Naive thymus-derived CD4-positive, alpha-beta T cell (primary cell): ENCODE measurements around the gene CCT2. TPM values are rescaled to one million over a fixed set of nuclear protein-coding genes. Genes with fewer than 3 reads are reported as not detected.
A peak's percentile ranks its signal among the peaks of the same experiment; 100 is the strongest.

ENCODE experiments used
- ATAC-seq: fragments of 150-1000 bp; cut with Tn5 transposase; 2 replicates; pipeline ENCODE4 v1.10.0; 2021; ENCODE audit warnings: mild to moderate bottlenecking, moderate library complexity
- CTCF ChIA-PET: fragments of 350-600 bp; sonication (Branson Sonifier 250); formaldehyde crosslinking; loops from one replicate; lab custom pipeline; 2021; ENCODE audit warnings: antibody characterized with exemption; lab: Charles Lee
- POLR2A ChIA-PET: fragments of 350-600 bp; sonication (Branson Sonifier 250); formaldehyde crosslinking; loops from one replicate; lab custom pipeline; 2021; ENCODE audit warnings: antibody characterized with exemption, inconsistent platforms; lab: Charles Lee
- DNase-seq, 9 donors: peaks; one replicate each; pipeline versions ENCODE4 v3.0.0 to v3.0.0-alpha.2; 2020 to 2022; ENCODE audit warnings: mixed read lengths in 1 of 9
- H3K27ac ChIP-seq: one replicate; pipeline ENCODE4 v1.7.0; 2013; ENCODE audit warnings: mild to moderate bottlenecking, low read depth, low read length, moderate library complexity
- H3K27me3 ChIP-seq, 2 donors: one replicate each; pipeline ENCODE4 v1.7.0; 2013; ENCODE audit warnings: low read length in 2 of 2, mild to moderate bottlenecking in 2 of 2, moderate library complexity in 2 of 2; ENCODE audit not compliant: control insufficient read depth in 2 of 2, insufficient read depth in 2 of 2
- H3K36me3 ChIP-seq, 3 experiments: 1 replicate in 2 of 3; 2 replicates in 1 of 3; pipeline ENCODE4 v1.7.0; 2013; ENCODE audit warnings: low read length in 3 of 3, mild to moderate bottlenecking in 3 of 3, moderate library complexity in 1 of 3; ENCODE audit not compliant: insufficient read depth in 3 of 3, control insufficient read depth in 2 of 3
- H3K4me1 ChIP-seq, 2 donors: one replicate each; pipeline ENCODE4 v1.7.0; 2013; ENCODE audit warnings: low read length in 2 of 2, mild to moderate bottlenecking in 2 of 2, moderate library complexity in 1 of 2; ENCODE audit not compliant: control insufficient read depth in 2 of 2, insufficient read depth in 2 of 2
- H3K4me3 ChIP-seq: 2 replicates; pipeline ENCODE4 v1.7.0; 2013; ENCODE audit warnings: mild to moderate bottlenecking, low read length
- H3K9me3 ChIP-seq, 3 experiments: 1 replicate in 2 of 3; 2 replicates in 1 of 3; pipeline ENCODE4 v1.7.0; 2013; ENCODE audit warnings: low read length in 3 of 3; ENCODE audit not compliant: control insufficient read depth in 2 of 3
- H3K27ac Mint-ChIP-seq, 9 donors: one replicate each; pipeline ENCODE4 v1.8.0; 2020 to 2022; ENCODE audit warnings: mixed read lengths in 9 of 9, mild to moderate bottlenecking in 8 of 9, moderate library complexity in 5 of 9, inconsistent platforms in 2 of 9
- H3K27me3 Mint-ChIP-seq, 5 donors: one replicate each; pipeline ENCODE4 v1.8.0; 2021 to 2022; ENCODE audit warnings: mixed read lengths in 5 of 5, mild to moderate bottlenecking in 1 of 5
- H3K36me3 Mint-ChIP-seq, 5 donors: one replicate each; pipeline ENCODE4 v1.8.0; 2020 to 2022; ENCODE audit warnings: mixed read lengths in 5 of 5, mild to moderate bottlenecking in 3 of 5, inconsistent platforms in 1 of 5
- H3K4me1 Mint-ChIP-seq, 7 donors: one replicate each; pipeline ENCODE4 v1.8.0; 2020 to 2022; ENCODE audit warnings: mixed read lengths in 7 of 7, mild to moderate bottlenecking in 3 of 7, inconsistent platforms in 1 of 7
- H3K4me3 Mint-ChIP-seq, 10 donors: one replicate each; pipeline ENCODE4 v1.8.0; 2020 to 2022; ENCODE audit warnings: mild to moderate bottlenecking in 10 of 10, mixed read lengths in 10 of 10, moderate library complexity in 6 of 10, inconsistent platforms in 2 of 10
- H3K9me3 Mint-ChIP-seq, 11 donors: one replicate each; pipeline ENCODE4 v1.8.0; 2020 to 2022; ENCODE audit warnings: mixed read lengths in 11 of 11, mild to moderate bottlenecking in 4 of 11, inconsistent platforms in 1 of 11, moderate library complexity in 1 of 11
- intact Hi-C, 2 donors: fragments of 100-400 bp; cut with micrococcal nuclease; formaldehyde crosslinking; loops; one replicate each; pipeline ENCODE4 v1.15.1; 2023
- polyA plus RNA-seq, 2 donors: library from polyadenylated mRNA; unstranded; fragments of 300-500 nt; fragmentation: Illumina TruSeq; gene quantifications; one replicate each; pipeline ENCODE4 v1.2.3, GENCODE V29; 2021
- total RNA-seq, 6 experiments: library from RNA in 5 of 6; stranded (reverse) in 5 of 6; gene quantifications; 1 replicate in 5 of 6; 2 replicates in 1 of 6; pipeline ENCODE4 v1.2.3 and lab custom pipeline; 2021 to 2026

Gene CCT2
- total and polyA plus RNA-seq, 7 experiments from 2014 or later = 106 to 200 (median 156) TPM

GRCh38 chr12:69550569-69551350, 34.5 kb upstream of the CCT2 start:
- Histone ChIP-seq H3K4me1 (no peaks in the 10 kb centered on the region), H3K9me3 (no peaks in the 10 kb centered on the region), H3K4me3 (no peak overlapping the region), H3K36me3 (no peaks in the 10 kb centered on the region), H3K27me3 (no peaks in the 10 kb centered on the region), H3K27ac (no peak overlapping the region)
- no peaks in the 10 kb centered on the region for H3K27me3 Mint-ChIP-seq
- intact Hi-C loops = no loop called here
- H3K9me3 Mint-ChIP-seq = peaks cover 0 to 2% (median 0%) of the 10 kb centered on the region in 11 donors
- H3K27ac Mint-ChIP-seq = peak overlapping the region in 1 of 9 donors; percentile 3
- H3K4me3 Mint-ChIP-seq = no peak overlapping the region
- peaks cover 0 to 17% (median 7%) of the 10 kb centered on the region in 5 donors for H3K36me3 Mint-ChIP-seq
- ChIA-PET CTCF (no interaction called here), POLR2A (no interaction called here)
- ATAC-seq (no peak), DNase-seq (no peak)
- peaks cover 0 to 21% (median 6%) of the 10 kb centered on the region in 7 donors for H3K4me1 Mint-ChIP-seq

- no peak overlapping the region for H3K27ac Mint-ChIP-seq
- Histone ChIP-seq H3K4me1 (no peaks in the 10 kb centered on the region), H3K27ac (no peak overlapping the region), H3K4me3 (no peak overlapping the region), H3K9me3 (no peaks in the 10 kb centered on the region), H3K36me3 (no peaks in the 10 kb centered on the region), H3K27me3 (no peaks in the 10 kb centered on the region)
- no peak for DNase-seq
- H3K27me3 Mint-ChIP-seq = no peaks in the 10 kb centered on the region
- no peak for ATAC-seq
- H3K4me3 Mint-ChIP-seq = no peak overlapping the region
- ChIA-PET POLR2A (no interaction called here), CTCF (interaction anchor here (0.8 kb wide), 1 partner anchor 17 kb away, joined by 3 read pairs; no protein-coding TSS in a partner anchor)
- H3K9me3 Mint-ChIP-seq = no peaks in the 10 kb centered on the region
- H3K4me1 Mint-ChIP-seq = peaks cover 0 to 24% (median 7%) of the 10 kb centered on the region in 7 donors
- intact Hi-C loops = no loop called here
- H3K36me3 Mint-ChIP-seq = peaks cover 0 to 8% (median 5%) of the 10 kb centered on the region in 5 donors
Observed at GRCh38 chr12:69553628-69554248, 31.5 kb upstream of the CCT2 start.

GRCh38 chr12:69555461-69555860, 29.8 kb upstream of the CCT2 start:
- no peak for DNase-seq
- POLR2A ChIA-PET = no interaction called here
- peaks cover 0 to 16% (median 0%) of the 10 kb centered on the region in 7 donors for H3K4me1 Mint-ChIP-seq

GRCh38 chr12:69556383-69556782, 28.9 kb upstream of the CCT2 start:
- peaks cover 0 to 1% (median 0%) of the 10 kb centered on the region in 5 donors for H3K36me3 Mint-ChIP-seq

More at GRCh38 chr12:69555461-69555860, 29.8 kb upstream of the CCT2 start:
- Mint-ChIP-seq H3K36me3 (peaks cover 0 to 3% (median 0%) of the 10 kb centered on the region in 5 donors), H3K27ac (no peak overlapping the region), H3K27me3 (no peaks in the 10 kb centered on the region), H3K9me3 (no peaks in the 10 kb centered on the region), H3K4me3 (no peak overlapping the region)
- Histone ChIP-seq H3K4me3 (no peak overlapping the region), H3K9me3 (no peaks in the 10 kb centered on the region), H3K4me1 (no peaks in the 10 kb centered on the region), H3K27me3 (no peaks in the 10 kb centered on the region), H3K36me3 (no peaks in the 10 kb centered on the region), H3K27ac (no peak overlapping the region)
- intact Hi-C loops = no loop called here
- CTCF ChIA-PET = no interaction called here
- ATAC-seq = no peak

GRCh38 chr12:69563166-69563762, 22.0 kb upstream of the CCT2 start:
- H3K27ac ChIP-seq = no peak overlapping the region
- H3K4me3 Mint-ChIP-seq = no peak overlapping the region
- ATAC-seq = no peak
- ChIA-PET POLR2A (interaction anchor here (0.7 kb wide), 1 partner anchor 9 kb away, joined by 3 read pairs; no protein-coding TSS in a partner anchor), CTCF (interaction anchor here (0.6 to 1.1 kb wide), 2 partner anchors 8 to 346 kb away, joined by 3 read pairs; no protein-coding TSS in a partner anchor)
- no peaks in the 10 kb centered on the region for H3K27me3 ChIP-seq
- no peaks in the 10 kb centered on the region for H3K9me3 ChIP-seq
- no peaks in the 10 kb centered on the region for H3K27me3 Mint-ChIP-seq
- peaks cover 0 to 18% (median 4%) of the 10 kb centered on the region in 7 donors for H3K4me1 Mint-ChIP-seq
- no peak overlapping the region for H3K27ac Mint-ChIP-seq
- H3K4me1 ChIP-seq = no peaks in the 10 kb centered on the region
- H3K9me3 Mint-ChIP-seq = no peaks in the 10 kb centered on the region
- H3K36me3 ChIP-seq = peaks cover 0 to 9% (median 0%) of the 10 kb centered on the region in 3 experiments
- intact Hi-C loops = loop anchor here in 1 of 2 donors (10.0 kb wide), 1 partner anchor 728 kb away; no protein-coding TSS in a partner anchor
- peaks cover 0 to 5% (median 0%) of the 10 kb centered on the region in 5 donors for H3K36me3 Mint-ChIP-seq
- no peak overlapping the region for H3K4me3 ChIP-seq
- no peak for DNase-seq

More at GRCh38 chr12:69556383-69556782, 28.9 kb upstream of the CCT2 start:
- Mint-ChIP-seq H3K4me1 (peaks cover 0 to 21% (median 0%) of the 10 kb centered on the region in 7 donors), H3K4me3 (no peak overlapping the region), H3K9me3 (no peaks in the 10 kb centered on the region), H3K27me3 (no peaks in the 10 kb centered on the region), H3K27ac (no peak overlapping the region)
- CTCF ChIA-PET = no interaction called here
- ATAC-seq = no peak
- DNase-seq = no peak
- Histone ChIP-seq H3K4me1 (no peaks in the 10 kb centered on the region), H3K27ac (no peak overlapping the region), H3K36me3 (no peaks in the 10 kb centered on the region), H3K9me3 (no peaks in the 10 kb centered on the region), H3K4me3 (no peak overlapping the region), H3K27me3 (no peaks in the 10 kb centered on the region)
- POLR2A ChIA-PET = no interaction called here
- intact Hi-C loops = no loop called here

GRCh38 chr12:69566603-69567002, 18.7 kb upstream of the CCT2 start:
- DNase-seq (no peak), ATAC-seq (no peak)
- Histone ChIP-seq H3K9me3 (no peaks in the 10 kb centered on the region), H3K4me1 (no peaks in the 10 kb centered on the region), H3K27ac (peak overlapping the region; percentile 12), H3K36me3 (peaks cover 0 to 15% (median 0%) of the 10 kb centered on the region in 3 experiments), H3K4me3 (no peak overlapping the region), H3K27me3 (no peaks in the 10 kb centered on the region)
- Mint-ChIP-seq H3K27me3 (no peaks in the 10 kb centered on the region), H3K27ac (peak overlapping the region in 7 of 9 donors; percentile 8 to 80 (median 17)), H3K4me1 (peaks cover 0 to 16% (median 2%) of the 10 kb centered on the region in 7 donors), H3K36me3 (peaks cover 0 to 17% (median 5%) of the 10 kb centered on the region in 5 donors), H3K9me3 (no peaks in the 10 kb centered on the region), H3K4me3 (no peak overlapping the region)
- intact Hi-C loops = loop anchor here in 1 of 2 donors (10.0 kb wide), 1 partner anchor 732 kb away; no protein-coding TSS in a partner anchor
- POLR2A ChIA-PET = interaction anchor here (1.3 kb wide), 1 partner anchor 12 kb away, joined by 4 read pairs; no protein-coding TSS in a partner anchor
- CTCF ChIA-PET = interaction anchor here (1.2 to 1.8 kb wide), 2 partner anchors 208 to 275 kb away, joined by 4 read pairs; no protein-coding TSS in a partner anchor
